T follicular helper cell (primary cell): ENCODE measurements around the gene CLEC16A.

Source experiments
- DNase-seq: peaks from one replicate; pipeline ENCODE4 v3.0.0-alpha.2; 2020; ENCODE audit warnings: low read depth

The CLEC16A gene

DNA sequence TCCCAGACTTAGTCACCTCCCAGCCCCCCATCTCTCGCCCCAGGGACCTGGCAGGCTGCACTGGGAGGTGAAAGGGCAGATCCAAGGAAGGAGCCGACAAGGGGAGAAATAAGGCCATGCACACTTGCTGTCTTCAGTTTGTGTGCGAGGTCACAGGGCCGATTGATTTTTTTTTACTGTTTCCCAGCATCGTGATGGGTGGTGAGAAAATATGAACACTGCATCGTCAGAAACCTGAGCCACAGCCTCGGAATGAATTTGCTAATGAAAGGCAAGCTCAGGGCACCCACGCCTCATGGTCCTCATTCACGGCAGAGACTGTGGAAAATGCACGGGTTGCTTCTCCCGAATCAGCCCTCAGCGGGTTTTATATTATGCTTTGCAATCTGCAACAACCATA, 213.7 kb downstream of the CLEC16A start:
- DNase-seq: no peak

DNA sequence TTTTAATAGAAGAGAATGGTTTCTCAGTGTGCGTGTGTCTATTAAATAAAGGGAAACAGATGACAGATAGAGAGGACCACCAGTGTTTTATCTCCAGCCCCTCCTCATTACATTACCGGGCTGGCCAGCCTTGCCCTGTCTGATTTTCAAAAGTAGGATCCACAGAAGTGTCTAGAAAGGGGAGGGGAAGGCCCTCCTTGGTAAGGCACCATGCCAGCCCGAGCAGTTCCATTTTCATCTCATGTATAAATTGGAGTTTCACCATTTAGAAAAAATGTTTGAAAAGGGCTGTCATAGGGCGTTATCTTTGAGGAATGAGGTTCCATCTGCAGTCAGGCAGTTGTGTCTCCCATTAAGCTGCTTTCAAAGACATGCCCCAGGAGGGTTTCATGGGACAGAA, 214.9 kb downstream of the CLEC16A start:
- no peak for DNase-seq

DNA sequence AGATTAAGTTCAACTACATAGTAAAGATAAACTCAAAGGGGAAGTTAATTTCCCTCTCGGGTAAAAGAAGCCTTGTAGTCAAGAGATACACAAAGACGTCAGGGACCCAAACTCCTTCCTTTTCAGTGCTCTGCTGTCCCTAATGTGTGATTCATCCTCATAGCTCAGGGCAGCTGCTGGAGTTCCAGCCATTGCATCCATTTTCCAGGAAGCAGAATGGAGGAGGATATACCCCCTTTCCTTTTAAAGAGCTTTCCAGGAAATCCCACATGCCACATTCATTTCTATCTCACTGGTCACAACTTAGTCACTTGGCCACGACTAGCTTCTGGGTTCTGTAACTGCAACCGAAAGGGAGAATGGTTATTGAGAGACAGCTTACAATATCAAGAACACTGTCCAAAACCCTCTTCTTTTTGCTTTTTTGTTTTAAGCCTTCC, 216.3 kb downstream of the CLEC16A start:
- no peak for DNase-seq

DNA sequence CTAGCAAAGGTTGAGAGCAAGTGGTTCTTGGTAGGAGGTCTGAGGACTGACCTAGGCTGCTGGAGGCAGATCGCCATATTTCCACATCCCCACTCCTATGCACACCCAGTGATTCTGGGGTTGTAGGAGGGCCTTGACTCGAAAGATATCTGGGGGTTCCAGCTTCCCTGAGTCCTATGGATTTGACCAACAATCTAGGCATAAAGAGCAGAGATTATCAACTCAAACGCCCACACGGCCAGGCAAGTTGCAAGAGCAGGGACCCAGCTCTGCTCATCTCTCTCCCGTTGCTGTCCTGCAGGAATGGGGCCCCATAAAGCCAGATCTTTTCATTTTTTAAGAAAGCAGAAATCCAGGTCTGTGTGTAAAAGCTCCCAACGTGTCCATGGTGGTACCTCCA, 217.1 kb downstream of the CLEC16A start:
- no peak for DNase-seq

DNA sequence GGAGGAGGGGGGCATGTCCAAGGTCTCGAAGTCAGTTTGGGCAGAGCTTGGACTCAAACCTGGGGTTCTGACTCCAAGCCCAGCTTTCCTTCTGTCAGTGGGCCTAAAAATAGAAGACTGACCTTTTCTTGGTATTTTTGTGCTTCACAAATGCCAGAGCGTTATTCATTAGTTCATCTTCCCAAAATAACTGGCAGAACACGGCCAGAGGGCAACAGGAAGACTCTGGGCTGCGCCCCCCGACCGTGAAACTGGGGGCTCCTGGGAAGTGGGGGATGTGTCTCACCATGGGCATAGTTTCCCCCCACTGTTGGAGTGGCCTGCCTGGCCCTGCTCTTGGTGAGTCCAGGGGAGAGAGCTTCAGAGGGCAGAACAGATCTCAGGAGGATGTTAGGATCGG, 217.6 kb downstream of the CLEC16A start:
- DNase-seq: no peak

DNA sequence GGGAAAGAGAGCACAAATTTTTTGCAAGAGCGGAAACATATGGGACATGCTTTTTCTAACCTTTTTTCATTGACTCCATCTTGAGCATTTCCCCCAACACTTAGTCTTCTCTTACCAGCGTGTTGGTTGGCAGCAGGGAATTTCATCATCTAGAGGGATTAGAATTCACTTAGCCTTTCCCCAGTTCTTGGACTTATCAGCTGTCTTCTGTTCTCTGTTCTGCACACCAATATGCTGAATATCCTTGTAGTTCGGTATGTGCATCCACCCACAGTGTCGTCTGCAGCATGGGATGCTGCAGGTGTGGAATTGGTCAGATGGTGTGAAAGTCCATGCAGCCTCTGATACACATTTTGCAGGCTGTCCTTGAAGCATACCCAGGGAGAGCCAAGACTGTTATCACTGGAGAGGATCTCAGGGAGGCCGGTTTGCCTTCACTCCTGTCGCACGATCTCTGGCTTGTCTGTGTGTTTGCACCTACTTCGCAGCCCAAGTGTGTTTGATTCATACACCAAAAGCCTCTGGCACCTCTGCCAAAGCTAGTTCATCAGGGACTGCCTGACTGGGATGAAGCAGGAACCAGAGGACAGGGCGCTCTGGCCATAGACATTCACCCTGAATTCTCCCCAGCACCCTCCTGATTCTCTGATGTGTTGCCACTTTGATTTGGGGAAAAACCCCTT, 218.4 kb downstream of the CLEC16A start:
- no peak for DNase-seq

DNA sequence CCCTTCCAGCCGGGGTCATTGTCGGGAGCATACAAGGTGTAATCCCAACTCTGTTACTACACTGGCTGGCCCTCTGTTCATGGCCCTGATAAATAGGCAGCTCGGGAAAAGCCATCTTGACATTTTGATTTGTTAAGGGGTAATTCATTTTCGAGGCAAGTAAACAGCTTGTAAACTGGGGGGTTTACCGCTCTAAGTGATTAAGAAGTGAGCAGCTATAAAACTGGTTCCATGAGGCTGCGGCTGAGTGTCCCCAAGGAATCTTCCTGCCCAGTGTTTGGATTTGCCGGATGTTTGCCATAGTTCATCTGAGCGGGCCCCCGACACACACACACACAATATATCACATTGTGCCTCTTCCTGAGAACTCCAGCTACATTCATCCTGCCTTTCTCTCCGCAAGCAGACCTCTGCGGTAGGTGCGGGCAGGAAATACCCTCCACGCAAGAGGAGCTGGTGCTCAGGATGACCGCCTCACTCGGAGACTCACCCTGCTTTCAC, 219.4 kb downstream of the CLEC16A start:
- no peak for DNase-seq

DNA sequence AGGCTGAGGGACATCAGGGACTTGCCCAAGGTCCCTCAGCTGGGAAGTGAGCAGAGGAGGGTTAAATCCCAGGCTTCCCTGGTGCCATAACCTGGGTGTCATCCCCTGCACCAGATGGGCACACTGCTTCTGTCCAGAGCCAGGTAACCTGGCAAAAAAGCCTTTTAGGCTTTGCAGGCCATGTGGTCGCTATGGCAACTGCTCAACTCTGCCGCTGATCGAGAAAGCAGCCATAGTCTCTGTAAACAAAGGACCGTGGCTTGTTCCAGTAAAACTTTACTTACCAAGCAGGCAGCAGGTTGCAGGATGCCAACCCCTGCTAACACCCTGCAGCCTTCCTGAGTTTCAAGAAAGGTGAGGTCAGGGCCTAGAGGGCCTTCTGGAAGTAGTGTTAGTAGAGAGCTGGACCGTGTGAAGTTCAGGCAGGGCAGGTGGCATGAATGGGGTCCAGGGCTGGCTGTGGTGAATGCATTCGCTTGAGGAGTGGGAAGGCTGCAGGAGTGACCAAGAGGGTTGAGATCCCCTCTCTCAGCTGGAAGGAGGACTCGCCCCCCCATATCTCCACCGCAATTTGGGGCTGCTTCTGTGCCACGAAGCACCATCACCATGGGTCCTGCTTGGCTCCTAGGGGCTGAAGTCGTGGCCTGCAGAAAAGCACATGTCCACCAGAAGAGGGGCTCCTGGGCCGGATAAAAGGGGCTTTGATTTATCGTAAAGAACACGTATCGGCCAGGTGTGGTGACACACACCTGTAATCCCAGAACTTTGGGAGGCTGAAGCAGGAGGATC, 220.3 kb downstream of the CLEC16A start:
- no peak for DNase-seq

DNA sequence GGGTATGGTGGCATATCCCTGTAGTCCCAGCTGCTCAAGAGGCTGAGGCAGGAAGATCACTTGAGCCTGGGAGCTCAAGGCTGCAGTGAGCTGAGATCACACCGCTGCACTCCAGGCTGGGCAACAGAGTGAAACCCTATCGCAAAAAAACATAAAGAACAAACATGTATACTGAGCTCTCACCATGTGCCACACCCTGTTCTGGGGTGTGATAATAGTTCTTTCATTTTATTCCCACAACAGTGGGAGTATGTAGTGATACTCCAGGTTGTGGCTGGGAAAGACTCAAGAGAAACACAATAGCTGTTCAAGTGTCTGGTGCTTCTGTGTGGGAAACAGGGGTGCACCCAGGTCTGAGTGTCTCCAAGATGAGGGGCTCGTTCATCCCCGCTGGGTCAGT, 221.0 kb downstream of the CLEC16A start:
- DNase-seq: no peak

DNA sequence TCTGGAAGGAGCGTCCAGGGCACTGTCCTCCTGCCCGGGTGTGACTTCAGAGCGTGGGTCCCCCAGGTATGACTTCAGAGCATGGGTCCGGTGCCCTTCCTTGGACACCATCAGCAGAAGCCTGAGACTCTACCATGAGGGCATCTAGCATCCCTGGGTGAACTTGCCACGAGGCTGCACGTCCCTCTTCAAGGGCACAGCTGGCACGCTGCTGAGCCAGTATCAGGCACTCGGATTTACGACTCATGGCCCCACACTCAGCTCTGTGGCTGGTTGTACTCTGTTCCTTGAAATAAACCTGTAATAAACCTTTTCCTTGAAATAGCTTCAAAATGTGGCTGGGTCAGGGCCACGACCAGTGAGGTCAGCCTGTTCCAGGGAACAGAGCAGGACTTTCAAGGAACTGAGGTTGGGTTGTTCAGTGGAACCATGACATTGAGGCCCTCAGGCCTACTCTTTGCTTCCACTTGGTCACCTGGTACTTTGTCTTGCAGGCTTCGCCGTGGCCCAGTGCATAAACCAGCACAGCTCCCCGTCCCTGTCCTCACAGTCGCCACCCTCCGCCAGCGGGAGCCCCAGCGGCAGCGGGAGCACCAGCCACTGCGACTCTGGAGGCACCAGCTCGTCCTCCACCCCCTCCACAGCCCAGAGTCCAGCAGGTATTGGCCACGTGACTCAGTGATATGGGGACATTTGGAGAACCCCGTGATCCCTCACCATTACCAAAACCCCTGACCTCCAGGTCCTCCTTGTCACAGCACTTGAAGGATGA, 221.7 kb downstream of the CLEC16A start:
- DNase-seq: no peak

DNA sequence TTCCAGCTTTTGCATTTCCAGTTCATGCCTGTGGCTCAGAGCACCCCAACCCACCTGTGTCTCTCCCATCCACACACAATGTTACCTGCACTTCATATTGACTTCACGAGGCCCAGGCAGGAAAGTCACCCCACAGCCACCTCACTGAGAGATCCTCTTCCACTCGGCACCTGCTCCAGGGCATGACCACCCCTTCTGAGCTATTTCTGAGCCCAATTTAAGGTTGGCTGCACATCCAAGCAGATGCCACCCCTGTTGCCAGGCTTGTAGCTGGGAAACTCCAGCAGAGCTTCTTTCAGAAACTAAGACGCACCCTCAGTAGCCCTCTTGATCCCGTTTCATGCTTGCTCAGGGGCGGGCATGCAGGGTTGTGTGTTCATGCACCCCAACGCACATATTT, 223.2 kb downstream of the CLEC16A start:
- no peak for DNase-seq

DNA sequence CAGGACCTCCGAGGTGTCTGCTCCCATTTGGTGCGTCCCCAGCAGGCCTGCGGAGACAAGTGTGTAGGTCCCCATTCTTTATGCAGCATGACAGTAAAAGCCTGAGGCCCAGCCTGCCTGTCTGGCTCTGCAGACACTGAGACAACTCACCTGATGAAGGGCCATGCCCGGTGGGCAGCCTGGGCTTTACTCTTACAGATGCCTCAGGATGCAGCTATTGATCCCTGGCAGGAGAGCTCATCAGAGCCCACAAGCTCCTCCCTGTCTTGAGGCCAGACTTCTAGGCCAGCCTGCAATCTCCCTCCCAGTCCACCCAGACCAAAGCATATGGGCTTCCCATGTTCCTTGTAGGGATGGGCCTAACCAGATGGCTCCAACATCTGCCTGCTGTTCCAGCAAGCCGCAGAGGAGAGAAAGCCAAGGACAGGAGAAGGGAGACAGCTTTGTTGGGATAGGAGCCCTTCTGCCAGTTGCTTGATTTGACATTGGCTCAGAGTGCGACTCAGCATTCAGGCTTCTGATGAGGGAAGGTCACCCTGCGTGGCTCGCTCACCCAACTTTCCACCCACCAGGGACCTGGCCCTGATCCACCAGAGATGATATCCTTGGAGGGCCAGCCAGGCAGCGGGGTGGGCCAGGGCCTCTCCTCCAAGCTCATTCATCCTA, 224.2 kb downstream of the CLEC16A start:
- no peak for DNase-seq

DNA sequence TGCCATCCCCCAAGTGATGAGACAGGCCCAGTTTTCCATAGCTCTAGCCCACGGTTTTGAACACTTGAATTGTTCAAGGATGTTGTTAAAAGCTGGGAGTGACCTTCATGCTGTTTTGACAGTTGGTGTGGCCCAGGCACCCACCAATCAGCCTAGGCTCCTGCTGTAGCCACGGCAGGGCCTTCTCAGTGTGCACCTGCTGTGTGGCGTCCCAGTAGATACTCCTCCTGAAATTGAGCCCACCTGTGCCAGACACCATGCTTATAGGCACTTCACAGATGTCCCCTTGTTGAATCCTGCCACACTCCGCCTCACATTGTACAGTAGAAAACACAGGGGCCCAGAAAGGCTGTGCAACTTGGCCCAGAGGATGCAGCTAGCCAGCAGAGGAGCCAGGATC, 225.3 kb downstream of the CLEC16A start:
- DNase-seq: no peak

DNA sequence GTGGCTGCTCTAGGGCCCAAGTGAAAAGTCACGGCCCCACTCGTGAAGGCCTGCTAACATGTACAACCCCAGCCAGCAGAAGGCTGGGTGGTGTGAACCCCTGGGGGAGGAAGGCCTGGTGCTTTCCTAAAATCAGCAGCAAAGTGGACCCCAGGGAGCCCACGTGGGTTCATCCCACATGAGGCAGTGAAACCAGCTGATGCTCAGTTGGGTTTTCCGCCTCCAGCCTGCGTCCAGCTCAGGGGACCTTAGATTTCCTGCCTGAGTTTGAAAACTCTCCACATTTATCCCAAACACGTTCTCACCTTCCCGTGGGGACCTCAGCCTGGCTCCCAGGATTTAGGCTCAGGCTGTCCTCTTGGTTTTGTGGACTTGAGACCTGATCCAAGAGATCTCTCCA, 225.8 kb downstream of the CLEC16A start:
- DNase-seq: no peak

DNA sequence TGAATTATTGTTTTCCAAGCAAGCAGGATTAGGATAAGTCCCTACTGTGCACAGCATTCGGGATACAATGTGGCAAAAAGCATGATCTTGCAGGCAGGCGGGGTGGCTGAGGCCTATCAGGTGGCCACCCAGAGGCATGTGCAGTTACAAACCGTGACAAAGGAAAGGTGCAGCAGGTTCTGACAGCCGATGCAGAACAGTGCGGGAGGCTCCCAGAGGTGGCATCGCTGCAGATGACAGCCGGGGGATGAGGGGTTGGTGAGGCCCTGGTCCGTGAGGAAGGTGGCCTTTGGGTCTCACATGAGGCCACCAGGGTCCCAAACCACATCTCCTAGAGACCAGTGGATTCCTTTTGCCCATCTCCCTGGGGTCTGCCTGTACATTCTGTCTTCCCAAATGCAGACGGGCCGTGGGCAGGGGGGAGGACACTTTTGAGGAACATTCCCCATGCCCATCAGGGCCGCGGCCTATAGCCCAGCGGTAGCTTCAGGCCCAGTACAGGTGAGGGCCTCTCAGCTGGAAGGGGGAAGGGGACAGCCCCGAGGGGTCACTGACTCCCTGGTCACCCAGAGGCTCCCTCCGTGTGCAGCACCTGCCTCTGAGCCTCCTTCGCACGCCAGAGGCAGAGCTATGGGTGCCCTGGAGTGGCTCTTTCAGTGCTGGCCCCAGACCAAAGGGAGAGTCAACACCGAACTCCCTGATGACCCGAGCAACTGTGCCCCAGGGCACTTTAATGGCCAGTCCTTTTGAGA, 226.5 kb downstream of the CLEC16A start:
- no peak for DNase-seq

DNA sequence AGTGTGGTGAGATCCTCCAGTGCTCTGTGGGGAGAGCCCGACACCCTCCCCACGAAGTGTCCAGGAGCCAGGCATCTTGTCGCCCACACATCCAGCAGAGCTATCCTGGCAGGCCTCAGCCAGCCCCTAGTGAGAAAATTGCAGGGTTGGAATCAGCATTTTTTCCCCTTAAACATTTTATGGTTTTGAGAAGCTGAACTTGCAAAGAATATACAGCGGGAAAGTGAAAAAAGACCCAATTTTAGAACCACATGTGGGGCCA, 227.0 kb downstream of the CLEC16A start:
- DNase-seq: no peak

DNA sequence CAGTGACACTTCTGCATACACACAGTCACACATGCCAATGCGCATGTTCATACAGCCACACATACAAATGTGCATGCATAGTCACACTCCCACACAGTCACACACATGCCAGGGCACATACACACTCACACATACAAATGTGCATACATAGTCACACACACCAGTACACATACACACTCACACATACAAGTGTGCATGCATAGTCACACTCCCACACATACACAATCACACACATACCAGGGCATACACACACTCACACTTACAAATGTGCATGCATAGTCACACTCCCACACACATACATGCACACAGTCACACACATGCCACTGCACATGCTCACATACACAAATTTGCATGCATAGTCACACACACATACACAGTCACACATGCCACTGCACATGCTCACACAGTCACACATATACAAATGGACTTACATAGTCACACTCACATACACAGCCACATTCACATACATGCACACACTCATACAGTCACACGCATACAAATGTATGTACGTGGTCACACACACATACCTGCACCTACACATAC, 227.5 kb downstream of the CLEC16A start:
- no peak for DNase-seq

DNA sequence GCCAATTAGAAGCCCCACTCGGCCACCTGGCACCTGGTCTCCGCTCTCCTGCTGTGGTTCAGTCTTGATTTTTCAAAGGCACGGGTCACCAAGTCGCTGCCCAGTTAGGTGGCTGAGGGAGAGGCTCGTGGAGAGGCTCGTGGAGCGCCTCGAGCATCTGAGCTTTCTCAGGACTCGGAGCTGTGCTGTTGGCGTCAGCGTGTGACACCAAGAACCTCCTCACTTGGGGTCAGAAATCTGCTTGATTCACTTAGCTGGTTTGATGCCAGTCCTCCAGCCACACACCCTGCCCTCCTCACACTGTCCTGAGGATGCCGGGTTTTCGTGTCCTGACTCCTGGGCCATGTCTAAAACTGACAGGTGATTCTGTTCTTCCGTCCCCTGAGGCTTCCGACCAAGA, 229.1 kb downstream of the CLEC16A start:
- no peak for DNase-seq

DNA sequence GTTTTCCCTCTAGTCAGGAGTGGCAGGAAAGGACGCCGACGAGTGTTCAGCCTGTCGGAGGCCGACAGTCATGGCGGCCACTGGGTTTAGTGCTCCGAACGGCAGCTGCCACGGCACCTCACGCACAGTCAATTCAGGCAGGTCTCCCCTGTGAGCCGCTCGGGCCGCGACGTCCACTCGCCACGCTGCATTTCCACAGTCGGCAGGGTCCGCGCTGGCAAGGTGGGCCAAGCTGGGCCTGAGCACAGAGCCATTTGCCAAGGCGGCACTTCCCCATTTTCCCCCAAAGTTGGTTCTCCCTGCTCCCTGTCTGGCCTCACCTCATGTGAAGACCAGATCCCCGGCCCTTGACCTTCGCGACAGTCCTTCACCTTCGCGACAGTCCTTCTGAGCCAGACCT, 229.8 kb downstream of the CLEC16A start:
- no peak for DNase-seq

DNA sequence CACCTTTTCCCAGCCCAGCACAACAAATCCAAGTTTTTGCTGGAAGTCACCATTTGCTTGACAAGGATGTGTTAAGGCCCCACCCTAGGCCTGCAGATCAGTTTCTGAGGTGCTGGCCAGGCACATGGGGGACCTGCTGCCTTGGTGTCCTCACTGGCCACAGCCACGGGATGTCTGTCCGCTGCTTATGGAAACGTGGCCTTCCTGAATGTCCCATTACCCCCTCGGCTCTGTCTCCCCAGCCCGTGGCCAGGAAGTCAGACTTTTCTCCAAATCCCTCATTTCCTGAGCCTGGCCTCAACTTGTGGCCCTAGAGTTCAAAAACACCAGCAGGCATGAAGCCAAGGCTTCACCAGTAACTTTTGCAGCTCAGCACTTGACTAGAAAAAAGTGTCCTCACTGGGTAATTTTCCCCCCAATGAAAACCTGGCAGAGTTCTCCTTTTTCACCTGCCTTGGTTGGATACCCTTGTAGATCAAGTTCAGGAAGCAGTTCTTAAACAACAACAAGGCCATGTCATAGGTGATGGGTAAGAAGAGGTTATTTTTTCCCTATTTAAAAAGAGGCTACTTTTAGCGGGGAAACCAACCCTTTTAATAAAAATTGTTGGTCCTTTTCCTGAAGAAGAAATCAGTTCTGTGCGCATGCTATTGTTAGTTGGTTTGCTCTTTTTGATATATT, 230.9 kb downstream of the CLEC16A start:
- no peak for DNase-seq
